HG02763 (cell line): Measurements from ENCODE around the gene TCF3.

ENCODE experiments used
- ATAC-seq: cut with Tn5 transposase; IDR thresholded peaks from one replicate; pipeline ENCODE4 v1.9.1; 2021; ENCODE audit warnings: mild to moderate bottlenecking, moderate library complexity; ENCODE audit not compliant: unreplicated experiment

The TCF3 gene

GRCh38 chr19:1567848-1568227, 84.6 kb downstream of the TCF3 start:
- no peak for ATAC-seq

- ATAC-seq, result no peak
Observed at GRCh38 chr19:1567116-1567847, 85.1 kb downstream of the TCF3 start.

- no peak for ATAC-seq
Observed at GRCh38 chr19:1566392-1567115, 85.9 kb downstream of the TCF3 start.

GRCh38 chr19:1563251-1563650, 89.2 kb downstream of the TCF3 start:
- ATAC-seq, result no peak

- ATAC-seq, result no peak
Observed at GRCh38 chr19:1561236-1561842, 91.1 kb downstream of the TCF3 start.

- no peak for ATAC-seq
Observed at GRCh38 chr19:1560286-1560882, 92.0 kb downstream of the TCF3 start.
